HG03442 (cell line): Measurements from ENCODE around the gene POLR1A.
A peak's percentile ranks its signal among the peaks of the same experiment; 100 is the strongest.
"Not testable (repeated sequence)": the region's sequence is repeated elsewhere in the genome, so short reads cannot be mapped to it uniquely, and the experiment has no call there.

Experiments
- ATAC-seq: cut with Tn5 transposase; IDR thresholded peaks from one replicate; pipeline ENCODE4 v1.9.1; 2021; ENCODE audit warnings: mild to moderate bottlenecking, moderate library complexity; ENCODE audit not compliant: unreplicated experiment

The POLR1A gene

DNA sequence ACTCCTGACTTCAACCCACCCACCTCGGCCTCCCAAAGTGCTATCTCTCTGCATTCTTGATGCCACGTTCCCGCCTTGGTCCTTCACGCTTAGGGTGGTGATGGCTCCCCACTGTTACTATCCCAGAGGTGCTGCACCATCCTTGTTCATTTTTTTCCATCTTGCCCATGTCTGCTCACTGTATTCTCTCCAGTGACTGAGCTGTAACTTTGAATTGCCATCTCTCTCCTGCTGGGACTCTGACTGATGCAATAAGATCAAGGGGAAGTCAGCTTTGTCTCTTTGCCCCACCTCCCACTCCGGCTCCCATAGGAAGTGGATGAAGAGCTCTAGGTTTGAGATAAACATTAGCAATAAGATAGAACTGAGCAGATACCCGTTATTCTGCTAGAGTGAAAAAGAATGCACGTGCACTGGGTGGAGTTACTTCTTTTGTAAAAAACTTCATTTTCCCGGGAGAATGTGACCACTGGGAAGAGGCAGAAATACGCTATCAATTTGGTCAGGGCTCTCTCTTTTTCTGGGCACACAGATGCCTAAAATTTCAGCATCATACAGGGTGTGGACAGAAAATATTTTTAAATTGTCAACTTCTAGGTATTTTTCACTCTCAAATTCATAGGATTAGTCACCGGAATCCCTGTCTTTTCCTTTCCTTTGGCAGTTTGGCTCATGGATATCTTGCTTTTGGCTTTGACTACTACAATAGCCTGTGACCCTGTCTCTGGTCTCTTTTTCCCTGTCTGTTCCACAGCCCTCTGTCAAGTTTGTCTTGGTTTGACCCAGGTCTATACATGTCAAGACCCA is 105.4 kb downstream of the POLR1A start:
- no peak for ATAC-seq

DNA sequence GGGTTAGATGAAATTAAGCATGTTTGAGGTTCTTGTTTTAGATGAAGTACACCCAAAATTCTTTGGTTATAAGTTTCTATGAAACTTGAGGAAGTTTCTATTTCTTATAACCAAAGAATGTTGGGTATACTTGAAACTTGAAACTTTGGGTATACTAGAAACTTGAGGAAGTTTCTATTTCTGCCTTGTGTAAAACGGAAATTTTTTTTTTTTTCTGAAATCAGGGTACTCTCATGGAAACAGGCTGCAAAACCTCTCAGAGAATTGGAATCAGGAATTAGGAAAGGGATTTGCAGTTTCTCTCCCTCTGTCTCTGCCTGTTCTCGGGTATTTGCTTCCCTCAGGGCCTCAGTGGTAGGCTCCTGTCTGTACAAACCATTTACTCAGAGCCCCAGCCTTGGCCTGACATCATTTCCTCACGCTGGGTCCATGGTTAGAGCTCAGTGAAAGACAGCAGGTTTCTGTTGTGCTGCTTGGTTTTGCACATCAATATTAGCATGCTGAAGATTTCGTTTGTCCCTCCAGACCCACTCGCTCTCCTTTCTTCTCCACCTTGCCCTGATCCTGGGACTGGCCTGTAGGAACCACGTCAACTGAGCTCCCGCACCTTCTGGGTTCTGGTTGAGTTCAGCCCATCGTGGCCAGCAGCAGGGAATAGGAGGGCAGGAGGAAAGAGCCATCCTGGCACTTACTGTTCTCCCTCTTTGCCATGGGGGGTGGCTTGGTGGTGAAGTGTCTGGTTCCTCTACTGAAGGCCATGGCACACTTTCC is 106.4 kb downstream of the POLR1A start:
- peak; percentile 67 for ATAC-seq

DNA sequence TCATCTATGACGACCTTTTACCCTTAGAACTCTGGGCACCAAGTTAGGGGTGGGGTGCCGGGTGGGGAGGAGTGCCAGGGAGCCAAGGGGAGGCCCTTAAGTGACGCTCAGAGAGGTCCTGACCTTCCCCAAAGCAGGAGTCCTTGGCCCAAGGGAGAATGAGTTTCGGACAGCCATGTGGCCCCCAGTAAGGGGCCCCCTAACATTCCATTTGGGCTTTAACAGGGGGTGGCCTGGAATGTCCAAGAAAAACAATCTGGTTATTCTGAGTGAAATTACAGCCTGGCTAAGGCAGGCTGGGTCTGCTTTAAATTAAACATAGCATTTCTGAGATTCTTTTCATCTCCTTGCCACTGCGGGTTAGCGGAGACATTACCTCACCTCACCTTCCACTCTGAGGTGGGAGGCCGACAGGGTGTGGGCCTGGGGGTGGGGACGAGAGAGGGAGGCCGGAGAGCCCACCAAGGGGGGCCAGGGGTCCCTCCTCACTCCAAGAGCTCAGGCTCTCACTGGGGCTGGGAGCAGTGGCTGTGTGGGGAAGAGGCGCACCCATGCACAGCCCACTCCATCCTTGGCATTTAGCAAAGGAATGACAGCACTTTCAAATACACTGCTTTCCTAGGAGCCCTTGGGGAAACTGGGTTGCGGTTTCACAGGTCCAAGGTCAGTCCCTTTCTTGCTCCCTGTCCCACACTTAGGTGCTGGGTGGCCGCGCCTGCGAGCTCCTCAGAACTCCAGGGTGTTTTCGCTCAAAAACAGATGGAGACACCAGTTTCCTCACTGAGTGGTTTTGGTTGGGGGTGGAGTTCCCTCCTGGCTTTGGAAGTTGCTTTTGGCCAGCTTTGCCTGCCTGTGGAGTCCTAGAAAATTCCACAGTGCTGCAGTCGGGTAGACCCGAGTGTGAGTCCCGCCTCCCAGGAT is 107.4 kb downstream of the POLR1A start:
- ATAC-seq, result no peak

DNA sequence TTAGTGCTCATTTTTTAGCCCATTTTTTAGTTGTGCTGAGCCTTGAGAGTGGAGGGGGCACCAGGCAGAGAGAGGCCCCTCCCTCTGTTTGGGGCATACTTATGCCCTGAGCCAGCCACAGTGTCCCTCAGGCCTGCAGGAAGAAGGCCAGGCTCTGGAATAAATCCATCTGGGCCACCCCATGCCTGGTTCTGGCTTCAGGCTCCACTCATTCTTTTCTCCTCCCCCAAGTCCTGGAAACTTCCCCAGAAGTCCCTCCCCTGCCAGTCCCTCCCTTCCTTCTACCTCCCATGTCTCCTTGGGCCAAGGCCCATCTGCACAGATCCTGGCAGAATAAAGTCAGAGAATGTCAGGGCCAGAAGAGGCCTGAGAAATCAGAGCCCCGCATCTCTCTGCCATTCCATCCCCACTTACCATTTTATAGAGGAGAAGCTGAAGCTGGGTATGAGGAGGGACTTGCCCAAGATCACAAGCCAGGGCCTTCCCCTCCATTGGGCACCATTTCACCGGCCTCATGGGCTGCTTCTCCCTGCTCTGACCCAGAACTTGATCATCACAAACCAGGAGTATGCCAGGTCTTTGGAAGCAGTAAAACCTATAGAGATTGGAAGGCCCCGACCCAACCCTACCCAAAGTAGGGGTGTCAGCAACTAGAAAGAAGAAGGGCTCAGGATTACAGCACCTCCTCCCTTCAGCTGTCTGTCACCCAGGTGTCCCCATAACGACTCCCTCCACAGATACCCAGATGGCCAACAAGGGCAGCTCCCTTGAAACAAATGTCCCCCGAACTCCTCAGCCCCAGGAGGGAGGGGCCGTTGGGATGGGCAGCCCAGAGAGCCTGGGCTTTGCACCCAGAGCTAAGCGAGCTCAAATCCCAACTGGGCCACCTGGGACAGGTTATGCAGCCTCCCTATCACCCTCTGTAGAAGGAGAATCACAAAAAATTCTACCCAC is 108.4 kb downstream of the POLR1A start:
- ATAC-seq, result no peak

DNA sequence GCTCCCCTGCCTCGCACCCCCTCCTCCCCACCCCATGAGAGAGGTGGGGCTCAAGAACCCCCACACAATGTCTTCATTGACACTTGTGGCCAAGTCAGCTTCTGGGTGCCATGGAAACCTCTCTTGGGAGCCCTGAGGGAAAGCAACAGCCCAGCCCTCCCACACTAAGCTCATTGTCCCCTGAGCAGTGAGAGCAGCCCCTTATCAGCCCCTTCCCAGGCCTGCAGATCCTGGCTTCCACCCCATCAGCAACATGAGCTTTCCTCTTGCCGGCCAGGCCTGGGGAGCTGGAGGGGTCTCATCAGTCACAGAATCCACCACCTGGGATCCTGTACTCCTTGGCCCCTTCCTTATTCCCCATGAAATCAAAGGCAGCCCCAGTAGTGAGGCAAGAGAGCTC is 109.1 kb downstream of the POLR1A start:
- no peak for ATAC-seq

DNA sequence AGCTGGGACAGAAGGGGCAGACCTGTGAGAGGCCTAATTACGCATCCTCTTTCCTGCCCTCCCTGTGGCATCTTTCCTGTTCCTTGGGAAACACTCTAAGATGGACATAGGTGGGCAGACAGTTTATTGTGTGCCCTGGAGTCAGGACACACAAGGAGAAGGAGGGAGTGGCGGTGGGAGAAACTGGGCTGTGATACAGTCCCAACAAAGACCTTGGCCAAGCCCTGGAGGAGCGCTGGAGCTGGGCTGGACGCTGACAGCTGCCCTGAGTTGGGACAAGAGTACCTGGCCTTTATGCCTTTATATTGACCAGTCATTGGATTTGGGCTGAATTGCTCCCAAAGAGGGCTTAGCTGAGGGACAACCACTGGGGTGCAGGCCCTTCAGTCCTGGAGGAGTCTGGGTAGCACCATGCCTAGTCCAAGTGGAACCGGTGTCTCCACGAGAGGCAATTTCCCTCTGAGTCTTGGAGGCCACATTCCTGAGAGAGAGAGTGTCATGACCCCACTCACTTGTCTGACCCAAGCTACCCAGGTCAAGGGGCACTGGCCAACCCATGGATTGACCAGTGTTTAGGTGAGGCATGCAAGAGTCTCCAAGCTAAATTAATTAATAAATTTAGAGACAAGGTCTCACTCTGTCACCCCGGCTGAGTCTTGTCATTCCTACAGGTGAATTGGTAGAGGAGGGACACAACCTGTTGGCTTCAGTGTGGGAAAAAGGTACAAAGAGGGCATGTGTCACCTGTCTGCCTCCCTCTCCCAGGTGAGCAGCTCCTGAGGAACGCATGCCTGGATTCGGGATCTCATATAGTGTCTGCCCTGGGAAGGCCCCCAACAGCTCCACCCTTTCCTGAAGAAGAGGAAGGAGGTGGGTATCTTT is 109.8 kb downstream of the POLR1A start:
- ATAC-seq, result no peak

DNA sequence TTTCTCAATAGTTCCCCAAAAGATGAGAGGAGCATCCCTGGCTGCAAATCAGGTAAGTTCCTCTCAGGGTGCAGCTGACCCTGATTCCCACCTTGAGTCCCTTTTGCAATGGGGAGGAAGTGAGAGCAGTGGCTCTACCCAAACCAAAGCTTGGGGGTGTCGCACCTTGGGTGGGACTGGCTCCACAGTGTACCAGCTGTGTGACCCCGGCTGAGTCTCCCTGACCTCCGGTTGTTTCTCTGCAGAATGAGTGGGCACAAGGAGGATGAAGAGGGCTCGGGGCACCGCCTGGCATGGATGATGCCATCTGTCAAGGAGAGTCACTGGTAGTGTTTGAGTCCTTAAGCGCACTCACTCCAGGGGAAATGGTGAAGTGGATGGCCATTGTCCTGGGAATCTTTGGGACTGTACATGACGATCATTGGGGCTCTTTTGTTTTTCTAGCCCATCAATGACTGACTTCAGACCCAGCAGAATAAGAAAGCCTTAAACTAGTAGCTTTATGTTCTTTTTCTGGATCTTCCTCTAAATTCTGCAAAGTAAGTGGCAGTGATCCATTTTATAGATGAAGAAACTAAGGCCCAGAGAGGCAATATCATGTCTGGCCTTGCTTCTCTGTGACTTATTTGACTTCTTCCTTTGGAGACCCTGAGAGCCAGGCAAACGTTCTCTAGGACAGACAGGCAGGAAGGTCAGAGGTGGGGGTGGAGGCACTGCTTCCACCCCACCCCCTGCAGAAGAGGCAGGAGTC is 110.6 kb downstream of the POLR1A start:
- no peak for ATAC-seq

DNA sequence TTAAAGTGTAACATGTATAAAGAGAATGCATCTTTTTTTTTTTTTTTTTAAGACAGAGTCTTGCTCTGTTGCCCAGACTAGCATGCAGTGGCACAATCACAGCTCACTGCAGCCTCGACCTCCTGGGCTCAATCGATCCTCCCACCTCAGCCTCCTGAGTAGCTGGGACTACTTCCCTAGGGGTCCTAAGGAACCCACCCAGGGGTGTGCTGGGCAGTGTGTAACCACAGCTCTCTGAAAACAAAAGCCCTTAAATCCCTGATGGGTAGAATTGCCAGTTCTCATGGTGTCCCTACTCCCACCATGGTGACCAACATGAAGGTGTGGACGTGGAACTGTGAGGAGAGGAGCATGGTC is 111.3 kb downstream of the POLR1A start:
- peak; percentile 15 for ATAC-seq

DNA sequence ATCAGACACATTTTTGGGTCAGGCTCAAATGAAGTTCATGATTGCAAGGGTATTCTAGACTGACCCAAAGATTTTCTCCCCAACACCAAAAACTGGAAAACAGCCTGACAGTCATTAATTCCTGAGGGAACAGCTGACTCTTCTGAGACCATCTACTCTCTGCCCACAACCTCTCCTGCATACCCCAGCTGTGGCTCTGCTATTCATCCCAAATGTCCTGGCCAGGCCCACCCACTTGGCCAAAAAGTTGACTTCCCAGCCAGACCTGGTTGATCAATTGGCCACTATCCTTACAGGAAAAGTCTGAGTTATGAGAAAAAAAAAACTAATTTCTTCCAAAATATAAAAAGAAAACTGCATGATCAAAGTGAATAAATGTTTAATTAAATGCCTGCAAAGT is 113.1 kb downstream of the POLR1A start:
- ATAC-seq, result no peak

DNA sequence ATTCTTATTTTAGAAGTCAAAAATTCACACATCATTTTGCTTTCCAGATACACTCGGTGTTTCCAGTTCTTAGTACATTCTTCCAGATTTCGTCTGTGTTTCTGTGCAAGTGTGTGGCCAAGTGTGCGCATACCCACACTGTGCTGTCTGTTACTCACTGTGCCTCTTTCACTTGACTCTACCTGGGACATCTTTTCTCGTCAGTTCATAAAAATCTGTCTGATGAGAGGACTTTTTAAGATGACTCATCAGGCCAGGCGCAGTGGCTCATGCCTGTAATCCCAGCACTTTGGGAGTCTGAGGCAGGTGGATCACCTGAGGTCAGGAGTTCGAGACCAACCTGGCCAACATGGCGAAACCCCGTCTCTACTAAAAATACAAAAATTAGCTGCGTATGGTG is 113.6 kb downstream of the POLR1A start:
- not testable (repeated sequence) for ATAC-seq

DNA sequence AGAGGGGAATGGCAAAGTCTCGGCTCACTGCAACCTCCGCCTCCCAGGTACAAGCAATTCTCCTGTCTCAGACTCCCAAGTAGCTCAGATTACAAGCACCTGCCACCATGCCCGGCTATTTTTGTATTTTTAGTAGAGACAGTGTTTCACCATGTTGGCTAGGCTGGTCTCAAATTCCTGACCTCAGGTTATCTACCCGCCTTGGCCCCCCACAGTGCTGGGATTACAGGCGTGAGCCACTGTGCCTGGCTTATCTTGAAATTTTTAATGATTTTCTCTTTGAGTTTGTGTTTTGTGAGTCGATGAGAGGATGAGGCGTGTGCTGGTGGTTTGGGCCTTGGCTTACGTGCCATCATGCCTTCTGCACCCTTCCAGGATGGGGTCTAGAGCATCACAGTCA is 115.6 kb downstream of the POLR1A start:
- ATAC-seq, result no peak

DNA sequence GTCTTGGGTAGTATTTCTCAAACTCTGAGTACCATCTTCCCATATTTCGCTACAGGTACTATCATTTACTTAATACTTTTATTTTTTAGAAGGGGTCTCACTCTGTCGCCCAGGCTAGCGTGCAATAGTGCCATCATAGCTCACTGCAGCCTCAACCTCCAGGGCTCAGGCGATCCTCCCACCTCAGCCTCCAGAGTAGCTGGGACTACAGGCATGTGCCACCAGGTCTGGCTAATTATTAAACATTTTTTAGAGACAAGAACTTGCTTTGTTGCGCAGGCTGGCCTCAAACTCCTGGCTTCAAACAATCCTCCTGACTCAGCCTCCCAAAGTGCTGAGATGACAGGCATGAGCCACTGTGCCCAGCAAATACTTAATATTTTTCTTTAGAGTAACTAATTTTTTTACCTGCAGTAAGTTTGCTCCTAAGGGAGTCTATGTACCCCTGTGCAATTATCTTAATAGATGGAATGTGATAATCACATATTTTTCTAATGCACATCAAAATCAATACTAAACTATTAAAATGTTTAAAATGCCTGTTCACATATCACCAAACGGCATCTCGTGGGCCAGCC is 116.3 kb downstream of the POLR1A start:
- ATAC-seq, result no peak

DNA sequence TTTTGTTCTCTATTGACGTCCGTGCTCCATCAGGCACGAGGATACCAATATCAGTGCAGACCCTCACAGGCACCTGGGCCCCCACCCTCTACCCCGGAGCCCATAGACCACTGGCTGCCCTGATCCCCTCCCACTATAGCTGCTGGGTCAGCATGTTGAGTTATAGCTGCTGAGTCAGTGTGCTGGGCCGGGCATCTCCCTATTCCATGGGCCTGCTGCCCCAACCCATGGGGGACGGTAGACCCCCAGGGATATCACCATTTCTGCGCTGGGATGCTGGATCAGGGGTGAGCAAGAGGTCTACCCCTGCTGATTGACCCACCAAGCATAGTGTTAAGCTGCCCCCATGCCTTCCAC is 116.8 kb downstream of the POLR1A start:
- no peak for ATAC-seq

DNA sequence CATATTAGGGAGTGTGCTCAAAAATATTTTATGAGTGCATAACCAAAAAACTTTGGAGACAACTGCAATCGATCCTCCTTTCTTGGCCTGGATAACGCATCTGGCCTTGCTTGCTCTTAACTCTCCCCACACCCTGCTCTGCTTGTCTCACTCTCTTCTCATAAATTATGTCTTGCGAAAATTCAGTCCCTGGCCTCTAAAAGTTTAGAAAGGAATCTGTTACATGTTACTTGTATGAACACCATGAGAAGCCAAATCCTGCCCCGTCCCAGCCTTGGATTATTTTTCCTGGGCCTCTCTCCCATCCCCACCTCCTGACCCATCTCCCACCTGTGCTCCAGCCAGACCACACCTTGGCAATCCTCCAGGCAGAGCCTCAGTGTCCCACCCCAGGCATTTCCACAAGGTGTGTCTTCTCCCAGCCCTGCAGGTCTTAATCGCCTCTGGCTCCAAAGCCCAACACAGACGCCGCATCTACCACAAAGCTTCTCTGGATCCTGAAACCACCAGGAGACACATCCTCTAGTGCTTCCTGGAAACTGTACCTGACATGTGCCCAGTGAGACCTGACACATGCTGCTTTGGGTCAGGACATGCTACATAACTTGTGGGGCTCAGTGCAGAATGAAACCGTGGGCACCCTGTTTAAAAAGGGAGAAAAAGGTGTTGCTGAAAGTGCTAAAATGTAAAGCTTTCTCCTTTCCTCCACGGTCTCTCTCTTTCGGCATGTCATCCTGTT is 117.3 kb downstream of the POLR1A start:
- no peak for ATAC-seq

DNA sequence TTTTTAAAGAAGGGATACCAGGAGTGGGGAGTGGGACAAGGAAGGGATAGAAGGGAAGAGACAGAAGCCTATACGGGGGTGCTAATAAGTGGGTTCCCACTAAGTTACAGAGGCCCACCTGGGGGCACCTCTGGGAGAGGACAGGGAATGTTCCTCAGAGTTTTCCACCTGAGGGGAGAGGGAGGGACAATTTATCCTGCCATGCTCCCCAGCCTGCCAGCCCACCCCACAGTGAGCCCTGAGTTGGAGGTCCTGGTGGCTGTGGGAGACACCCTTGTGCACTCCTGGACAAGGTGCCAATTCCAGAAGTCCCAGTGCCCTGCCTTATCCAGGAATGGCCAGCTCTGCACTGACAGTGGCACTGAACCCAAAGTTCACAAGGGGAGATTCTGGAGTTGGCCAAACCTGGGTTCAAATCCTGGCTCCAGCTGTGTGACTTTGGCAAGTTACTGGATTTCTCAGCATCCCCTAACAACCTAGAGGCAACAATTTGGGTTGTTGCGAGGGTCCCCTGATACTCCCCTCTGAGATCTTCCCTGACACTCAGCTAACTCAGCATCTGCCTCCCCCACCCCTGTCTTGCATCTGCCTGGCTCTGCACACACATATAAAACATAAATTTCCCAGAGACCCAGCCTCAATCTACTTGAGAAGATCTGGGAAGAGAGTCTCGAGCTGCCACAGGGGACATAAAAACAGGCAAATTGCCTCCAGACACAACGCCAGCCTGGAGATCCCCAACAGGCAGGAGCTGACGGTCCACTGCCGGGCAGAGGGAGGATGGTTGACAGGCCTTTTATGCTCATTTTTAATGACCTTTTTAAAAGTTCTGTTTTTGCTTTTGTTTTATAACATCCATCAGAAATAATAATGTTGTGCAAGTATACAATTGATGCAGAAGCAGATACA is 118.2 kb downstream of the POLR1A start:
- no peak for ATAC-seq

DNA sequence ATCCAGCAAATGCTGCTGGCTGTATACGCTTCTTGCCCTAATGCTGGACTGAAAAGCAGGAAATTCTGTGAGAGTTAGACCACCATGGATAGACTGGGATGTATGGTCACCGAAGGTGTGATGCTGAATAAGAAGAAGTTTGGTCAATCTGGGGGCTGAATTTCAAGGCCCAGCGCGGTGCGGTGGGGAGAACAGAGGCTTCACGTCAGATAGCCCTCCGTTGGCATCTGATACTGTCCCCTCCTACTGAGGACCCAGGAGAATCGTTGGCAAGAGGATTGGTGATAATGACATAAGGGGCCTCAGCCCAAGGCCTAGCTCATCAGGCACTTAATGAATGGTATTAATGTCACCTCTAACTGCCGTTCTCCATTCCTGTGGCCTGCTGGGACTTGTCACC is 119.6 kb downstream of the POLR1A start:
- no peak for ATAC-seq

DNA sequence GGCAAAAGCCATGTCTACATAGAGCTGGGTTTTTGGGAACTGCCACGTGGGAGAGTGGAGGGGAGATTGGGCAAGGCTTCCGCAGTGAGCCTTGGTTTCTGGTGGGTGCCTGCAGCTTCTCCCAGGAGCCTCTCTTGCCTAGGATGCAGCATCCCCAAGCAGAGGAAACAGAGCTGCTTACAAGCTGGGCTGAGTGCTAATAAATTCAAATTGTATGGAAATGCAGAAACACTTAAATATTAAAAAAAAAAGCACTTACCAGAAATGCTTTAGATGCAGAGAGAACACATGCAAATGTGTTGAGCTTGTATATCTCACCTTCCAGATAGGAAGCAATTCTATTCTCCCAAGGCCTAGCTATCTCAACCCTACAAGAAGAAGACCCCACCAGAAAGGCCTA is 120.9 kb downstream of the POLR1A start:
- ATAC-seq, result no peak
